ES-I3 (cell line): ENCODE measurements around the gene DDX39B.

Source experiments
- H3K36me3 ChIP-seq: 2 replicates; pipeline ENCODE4 v1.6.1; 2013; ENCODE audit warnings: mild to moderate bottlenecking, low read length, control low read depth, moderate library complexity; ENCODE audit not compliant: insufficient read depth
- H3K4me1 ChIP-seq: 2 replicates; pipeline ENCODE4 v1.6.1; 2013; ENCODE audit warnings: mild to moderate bottlenecking, control low read depth, low read length; ENCODE audit not compliant: insufficient read depth
- H3K9ac ChIP-seq: 2 replicates; pipeline ENCODE4 v1.6.1; 2013; ENCODE audit warnings: low read depth, mild to moderate bottlenecking, low read length, moderate library complexity
- H3K9me3 ChIP-seq: 2 replicates; pipeline ENCODE4 v1.6.1; 2013; ENCODE audit warnings: mild to moderate bottlenecking, low read length, moderate library complexity; ENCODE audit not compliant: control insufficient read depth, insufficient read depth

DDX39B gene

DNA sequence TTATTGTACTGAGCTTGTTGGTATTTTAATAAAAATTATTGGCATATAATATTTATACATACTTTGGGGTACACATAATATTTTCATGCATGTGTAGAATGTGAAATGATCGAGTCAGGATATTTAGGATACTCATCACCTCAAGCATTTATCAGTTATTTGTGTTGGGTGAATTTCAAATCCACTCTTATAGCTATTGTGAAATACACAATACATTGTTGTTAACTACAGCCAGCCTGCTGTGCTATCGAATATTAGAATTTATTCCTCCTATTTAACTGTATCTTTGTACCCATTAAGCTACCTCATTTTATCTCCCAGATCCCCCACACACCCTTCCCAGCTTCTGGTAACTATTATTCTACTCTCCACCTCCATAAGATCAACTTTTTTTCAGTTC is 58.4 kb downstream of the DDX39B start:
- no peaks in the 10 kb centered on the region for H3K4me1 ChIP-seq
- H3K9ac ChIP-seq = no peak overlapping the region
- H3K36me3 ChIP-seq = no peaks in the 10 kb centered on the region

DNA sequence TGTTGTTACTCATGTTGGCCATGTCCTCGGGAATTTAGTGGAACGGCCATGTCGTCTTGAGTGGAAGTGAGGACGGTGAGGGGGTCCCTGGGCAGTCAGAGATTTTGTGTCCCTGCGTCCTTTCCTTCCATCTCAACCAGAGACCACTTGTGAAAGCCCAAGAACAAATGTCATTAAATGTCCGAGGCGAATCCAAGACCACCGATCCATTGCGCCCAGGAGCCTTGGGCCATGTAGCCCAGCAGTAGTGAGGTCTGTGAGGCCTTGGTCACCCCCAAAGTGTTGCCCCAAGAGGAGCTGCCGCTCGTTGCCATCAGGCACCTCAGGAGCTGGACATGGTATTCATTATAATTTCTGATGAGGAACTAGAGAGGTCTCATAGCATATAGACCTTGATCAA is 61.2 kb downstream of the DDX39B start:
- no peaks in the 10 kb centered on the region for H3K9me3 ChIP-seq
- no peak overlapping the region for H3K9ac ChIP-seq
- no peaks in the 10 kb centered on the region for H3K4me1 ChIP-seq
- H3K36me3 ChIP-seq = no peaks in the 10 kb centered on the region

More for the DNA sequence above, 58.4 kb downstream of the DDX39B start:
- peaks cover 4% of the 10 kb centered on the region; the same call in 1 of the 2 replicates for H3K9me3 ChIP-seq
